GM12878 (cell line): Measurements from ENCODE around the gene PEX11A. TPM values are rescaled to one million over a fixed set of nuclear protein-coding genes. Genes with fewer than 3 reads are reported as not detected.
A peak's percentile ranks its signal among the peaks of the same experiment; 100 is the strongest.

ENCODE experiments used
- ATAC-seq: fragments of 200-7000 bp; cut with Tn5 transposase; 3 replicates; pipeline ENCODE4 v1.9.1; 2020; ENCODE audit warnings: mild to moderate bottlenecking, moderate library complexity
- BruUV-seq: library from RNA; stranded (reverse); fragments of 400-500 nt; replicated peaks from 2 replicates; lab custom pipeline; 2021; lab: Mats Ljungman, UMichigan
- CTCF ChIA-PET: fragments of 300-600 bp; sonication (Branson Sonifier 250); formaldehyde crosslinking; extraction: SDS; loops from one replicate; lab custom pipeline; 2021; ENCODE audit warnings: inconsistent platforms; lab: Yijun Ruan, JAX
- POLR2A ChIA-PET: fragments of 350-600 bp; formaldehyde crosslinking; extraction: SDS; loops from one replicate; lab custom pipeline; 2021; ENCODE audit warnings: inconsistent platforms; lab: Charles Lee
- RAD21 ChIA-PET: fragments of 300-600 bp; sonication (Branson Sonifier 250); formaldehyde crosslinking; loops from one replicate; lab custom pipeline; 2023; ENCODE audit warnings: antibody characterized with exemption; ENCODE audit not compliant: unreplicated experiment; lab: Charles Lee
- SMC1A ChIA-PET: fragments of 300-600 bp; sonication (Branson Sonifier 250); formaldehyde crosslinking; loops from one replicate; lab custom pipeline; 2023; ENCODE audit not compliant: unreplicated experiment, uncharacterized antibody; lab: Charles Lee
- DNase-seq: peaks from one replicate; pipeline ENCODE4 v3.0.0-alpha.2; 2011; ENCODE audit warnings: low read depth, low spot score
- FAIRE-seq: peaks from 3 replicates; lab custom pipeline; 2011; peaks lifted over from hg19 to GRCh38; lab: Jason Lieb, UNC
- H2AFZ ChIP-seq: 2 replicates; pipeline ENCODE4 v1.6.0; 2011; ENCODE audit warnings: low read depth, low read length, control low read depth; ENCODE audit not compliant: control insufficient read depth
- H3K27ac ChIP-seq: 2 replicates; pipeline ENCODE4 v1.5.1; 2011; ENCODE audit warnings: control low read depth; ENCODE audit not compliant: control insufficient read depth, insufficient read depth
- H3K27me3 ChIP-seq, 2 experiments: replicated peaks in 1 of 2; 2 replicates each; pipeline versions ENCODE4 v1.6.0 to v1.6.1; 2011; ENCODE audit warnings: low read length in 1 of 2; ENCODE audit not compliant: control insufficient read depth in 2 of 2, insufficient read depth in 2 of 2
- H3K36me3 ChIP-seq, 2 experiments: 2 replicates each; pipeline ENCODE4 v1.5.1; 2011; ENCODE audit warnings: low read length in 1 of 2; ENCODE audit not compliant: control insufficient read depth in 2 of 2, insufficient read depth in 2 of 2
- H3K4me1 ChIP-seq: 2 replicates; pipeline ENCODE4 v1.6.1; 2011; ENCODE audit warnings: mild to moderate bottlenecking, low read length, moderate library complexity, mixed read lengths; ENCODE audit not compliant: control insufficient read depth, insufficient read depth
- H3K4me2 ChIP-seq: 2 replicates; pipeline ENCODE4 v1.6.0; 2011; ENCODE audit warnings: control low read depth; ENCODE audit not compliant: control insufficient read depth, insufficient read depth
- H3K4me3 ChIP-seq: fragments of 200-600 bp; sonication (generic); 2 replicates; pipeline ENCODE4 v1.5.1; 2016
- H3K79me2 ChIP-seq: 2 replicates; pipeline ENCODE4 v1.6.0; 2011; ENCODE audit warnings: low read length; ENCODE audit not compliant: control insufficient read depth, insufficient read depth
- H3K9ac ChIP-seq: 2 replicates; pipeline ENCODE4 v1.8.0; 2011; ENCODE audit warnings: low read length, control low read depth, mixed read lengths; ENCODE audit not compliant: control insufficient read depth, insufficient read depth
- H3K9me3 ChIP-seq: replicated peaks from 3 replicates; pipeline ENCODE4 v1.5.1; 2011; ENCODE audit warnings: mild to moderate bottlenecking, low read length; ENCODE audit not compliant: control insufficient read depth, insufficient read depth
- H4K20me1 ChIP-seq: 2 replicates; pipeline ENCODE4 v1.6.0; 2011; ENCODE audit not compliant: control insufficient read depth, insufficient read depth
- BHLHE40 ChIP-seq, 2 experiments: fragments of 450-650 bp in 1 of 2; IDR thresholded peaks; 2 replicates each; pipeline ENCODE4 v1.6.1; 2011 to 2017; ENCODE audit warnings: low read depth in 2 of 2, borderline replicate concordance in 1 of 2, improper control_type of control experiment in 1 of 2, low read length in 1 of 2, mild to moderate bottlenecking in 1 of 2
- CEBPB ChIP-seq, 2 experiments: fragments of 150-350 bp in 1 of 2; IDR thresholded peaks; 2 replicates each; pipeline ENCODE4 v1.6.1; 2012 to 2014; ENCODE audit warnings: low read depth in 2 of 2, low read length in 2 of 2, borderline replicate concordance in 1 of 2, inconsistent platforms in 1 of 2
- CREB1 ChIP-seq: IDR thresholded peaks from 2 replicates; pipeline ENCODE4 v1.6.1; 2012; ENCODE audit warnings: low read depth, mild to moderate bottlenecking, inconsistent platforms
- CTCF ChIP-seq, 3 experiments: IDR thresholded peaks in 2 of 3; conservative IDR thresholded peaks in 1 of 3; 2 replicates each; pipeline ENCODE4 v1.5.1; 2011; ENCODE audit warnings: low read depth in 3 of 3, low read length in 3 of 3, mild to moderate bottlenecking in 3 of 3, control low read depth in 2 of 3, moderate library complexity in 2 of 3, inconsistent platforms in 1 of 3, mixed read lengths in 1 of 3; ENCODE audit not compliant: control insufficient read depth in 2 of 3, insufficient read depth in 1 of 3; ENCODE audit errors: extremely low read depth in 1 of 3
- DPF2 ChIP-seq: fragments of 450-650 bp; IDR thresholded peaks from 2 replicates; pipeline ENCODE4 v1.6.1; 2017; ENCODE audit warnings: mild to moderate bottlenecking
- EGR1 ChIP-seq, 2 experiments: IDR thresholded peaks; 1 replicate in 1 of 2; 2 replicates in 1 of 2; pipeline ENCODE4 v1.6.1; 2011 to 2012; ENCODE audit warnings: low read depth in 2 of 2, low read length in 2 of 2, borderline replicate concordance in 1 of 2, mild to moderate bottlenecking in 1 of 2, moderate library complexity in 1 of 2
- FOXM1 ChIP-seq: IDR thresholded peaks from 2 replicates; pipeline ENCODE4 v1.6.1; 2012; ENCODE audit warnings: low read depth, mild to moderate bottlenecking, inconsistent platforms, low read length, moderate library complexity
- IRF5 ChIP-seq: fragments of 450-650 bp; IDR thresholded peaks from 2 replicates; pipeline ENCODE4 v1.6.1; 2017; ENCODE audit warnings: borderline replicate concordance
- NR2C1 ChIP-seq: fragments of 450-650 bp; IDR thresholded peaks from 2 replicates; pipeline ENCODE4 v1.6.1; 2017; ENCODE audit warnings: antibody characterized with exemption, mild to moderate bottlenecking, moderate library complexity
- POLR2AphosphoS5 ChIP-seq: IDR thresholded peaks from 2 replicates; pipeline ENCODE4 v1.6.1; 2011; ENCODE audit warnings: mild to moderate bottlenecking, low read length, inconsistent platforms
- RAD21 ChIP-seq: IDR thresholded peaks from 2 replicates; pipeline ENCODE4 v1.6.1; 2011; ENCODE audit warnings: mild to moderate bottlenecking, low read depth, low read length, moderate library complexity; ENCODE audit not compliant: insufficient read depth
- RUNX3 ChIP-seq: IDR thresholded peaks from 2 replicates; pipeline ENCODE4 v1.6.1; 2012; ENCODE audit warnings: low read length, inconsistent platforms
- SMAD5 ChIP-seq: IDR thresholded peaks from 2 replicates; pipeline ENCODE4 v1.6.1; 2016; ENCODE audit warnings: antibody characterized with exemption, low read depth
- SMC3 ChIP-seq: IDR thresholded peaks from 2 replicates; pipeline ENCODE4 v1.6.1; 2011; ENCODE audit warnings: low read length, improper control_type of control experiment, borderline replicate concordance
- YY1 ChIP-seq: IDR thresholded peaks from 2 replicates; pipeline ENCODE4 v1.6.1; 2011; ENCODE audit warnings: low read depth, mild to moderate bottlenecking, low read length
- ZNF217 ChIP-seq: fragments of 450-650 bp; IDR thresholded peaks from 2 replicates; pipeline ENCODE4 v1.6.1; 2017; ENCODE audit warnings: antibody characterized with exemption, mild to moderate bottlenecking
- ZNF274 ChIP-seq: IDR thresholded peaks from one replicate; pipeline ENCODE4 v1.8.0; 2011; ENCODE audit not compliant: insufficient read length, insufficient read depth
- WGBS: methylation state at CpG from one replicate; pipeline ENCODE4 v1.1.6; 2016; ENCODE audit warnings: low lambda C conversion rate; ENCODE audit not compliant: insufficient replicate concordance, insufficient coverage; ENCODE audit errors: missing lambda C conversion rate; 5-methylcytosine and 5-hydroxymethylcytosine counted together
- in situ Hi-C: fragments of 300-500 bp; cut with MboI; formaldehyde crosslinking; loops from 9 replicates; pipeline ENCODE4 v1.14.3; 2018; ENCODE audit warnings: mixed read lengths
- intact Hi-C: fragments of 100-400 bp; cut with micrococcal nuclease; formaldehyde crosslinking; loops from one replicate; pipeline ENCODE4 v1.14.2; 2022; ENCODE audit not compliant: unreplicated experiment
- polyA plus RNA-seq, 11 experiments: library from polyadenylated mRNA; depleted of rRNA in 4 of 11; unstranded in 6 of 11; stranded (reverse) in 5 of 11; fragments of >200 nt; fragmentation: Nextera tagmentation in 4 of 11; fragmentation: Illumina TruSeq in 1 of 11; extraction: Ambion mirVana in 4 of 11; extraction: Trizol in 1 of 11; gene quantifications; 1 replicate in 1 of 11; 2 replicates in 10 of 11; pipeline versions ENCODE4 v1.2.1 to v1.2.3, GENCODE V29; 2011 to 2016; ENCODE audit warnings: inconsistent platforms in 2 of 11, missing spikeins in 2 of 11, low read depth in 1 of 11
- total RNA-seq, 4 experiments: library from RNA; depleted of rRNA in 3 of 4; stranded (reverse); fragments of >200 nt in 3 of 4; fragmentation: Illumina TruSeq in 1 of 4; extraction: Trizol in 1 of 4; gene quantifications; 2 replicates each; pipeline versions ENCODE4 v1.2.1 to v1.2.3, GENCODE V29; 2013 to 2021

PEX11A gene
- total and polyA plus RNA-seq, 10 of the 15 experiments (the other 5 are each of a cell fraction or from before 2014, with no cell fraction given) = 1.4 to 2.8 (median 2.0) TPM

- no peak for TF ChIP-seq IRF5
- no peak for TF ChIP-seq DPF2
- no peak for TF ChIP-seq ZNF274
- no peak for TF ChIP-seq POLR2AphosphoS5
- TF ChIP-seq SMAD5 = no peak
These were observed 42.2 kb downstream of the PEX11A start (continued) for GRCh38 chr15:89648106-89649012.

GRCh38 chr15:89647191-89647851 lies 43.2 kb downstream of the PEX11A start:
- WGBS = 26% methylated on average over 25 of the region's 25 CpGs
- H3K27ac ChIP-seq = no peak overlapping the region
- CTCF ChIA-PET = interaction anchor here (0.6 to 1.6 kb wide), 6 partner anchors 10 to 1307 kb away, joined by 3 to 4 read pairs (median 3); partner anchors contain the start of gene RCCD1
- H3K9ac ChIP-seq = no peak overlapping the region
- H3K4me2 ChIP-seq = no peak overlapping the region
- no peaks in the 10 kb centered on the region for H3K4me1 ChIP-seq
- BruUV-seq = no TSS peak
- H2AFZ ChIP-seq = no peak overlapping the region
- no peaks in the 10 kb centered on the region for H3K36me3 ChIP-seq
- no peaks in the 10 kb centered on the region for H4K20me1 ChIP-seq
- intact Hi-C loops (no loop called here), in situ Hi-C loops (no loop called here)
- FAIRE-seq = no peak
- POLR2A ChIA-PET = no interaction called here
- no peaks in the 10 kb centered on the region for H3K79me2 ChIP-seq
- TF ChIP-seq FOXM1 = no peak
- TF ChIP-seq CREB1 = no peak
- 0 out of 2 replicates have a peak, but pooled peaks have one; percentile 36 for TF ChIP-seq YY1
- no peak for TF ChIP-seq BHLHE40 (IDR thresholded peaks at IDR 0.05; ENCODE audit: borderline replicate concordance in 1 of 2, low read depth in 2 of 2, low read length in 1 of 2)
- peak; percentile 33; the same call in 1 of the 2 replicates for TF ChIP-seq SMC3
- no peak for TF ChIP-seq NR2C1
- TF ChIP-seq CTCF (IDR thresholded peaks at IDR 0.05 in 2 of 3, conservative IDR thresholded peaks at IDR 0.05 in 1 of 3; ENCODE audit: control insufficient read depth in 2 of 3, extremely low read depth in 1 of 3, insufficient read depth in 1 of 3, low read depth in 3 of 3, low read length in 3 of 3) = peak; percentile 76 to 90 (median 89)
- no peak for TF ChIP-seq ZNF217
- TF ChIP-seq RAD21 = peak; percentile 32; the same call in 1 of the 2 replicates
- no peak for TF ChIP-seq EGR1 (IDR thresholded peaks at IDR 0.05; ENCODE audit: borderline replicate concordance in 1 of 2, low read depth in 2 of 2, low read length in 2 of 2)
- TF ChIP-seq CEBPB (IDR thresholded peaks at IDR 0.05; ENCODE audit: borderline replicate concordance in 1 of 2, low read depth in 2 of 2, low read length in 2 of 2) = no peak
- peak; percentile 50 for TF ChIP-seq RUNX3
- TF ChIP-seq, all 136 proteins: peak for 5
- SMC1A ChIA-PET = no interaction called here
- RAD21 ChIA-PET = no interaction called here
- peak; percentile 95 for ATAC-seq
- Histone ChIP-seq H3K27me3 (no peaks in the 10 kb centered on the region), H3K9me3 (no peaks in the 10 kb centered on the region), H3K4me3 (no peak overlapping the region)
- DNase-seq = no peak
